Measurements from ENCODE around the gene CFAP410.

The CFAP410 gene

GRCh38 chr21:44318489-44319285 lies 20.5 kb downstream of the CFAP410 start:
- TF ChIP-seq CTCF (IDR thresholded peaks at IDR 0.05; ENCODE audit: low read depth, low read length, poor library complexity, severe bottlenecking) (no peak), EZH2phosphoT487 (IDR thresholded peaks at IDR 0.05; ENCODE audit: borderline replicate concordance, low read length) (no peak)
- Histone ChIP-seq H3K4me1 (ENCODE audit: control insufficient read depth, low read length) (no peaks in the 10 kb centered on the region), H3K27me3 (ENCODE audit: control insufficient read depth, low read length) (no peaks in the 10 kb centered on the region), H3K9me2 (replicated peaks; ENCODE audit: control insufficient read depth, low read length) (no peaks in the 10 kb centered on the region), H3K9me3 (ENCODE audit: control insufficient read depth, insufficient read depth, low read length) (no peaks in the 10 kb centered on the region), H3K27ac (ENCODE audit: low read depth, low read length) (no peak overlapping the region), H3K36me3 (ENCODE audit: control insufficient read depth, low read length) (peaks cover 77% of the 10 kb centered on the region), H3K4me3 (ENCODE audit: low read length) (no peak overlapping the region), H4K20me1 (ENCODE audit: control insufficient read depth, insufficient read depth, low read depth, low read length) (no peaks in the 10 kb centered on the region), H3K4me2 (ENCODE audit: low read length) (no peak overlapping the region), H3F3A (ENCODE audit: control insufficient read depth, insufficient read depth) (no peaks in the 10 kb centered on the region), H3K79me2 (ENCODE audit: control insufficient read depth, low read length) (no peaks in the 10 kb centered on the region)

- peaks cover 79% of the 10 kb centered on the region for H3K36me3 ChIP-seq (ENCODE audit: control insufficient read depth, low read length)
- no peak for TF ChIP-seq CTCF (IDR thresholded peaks at IDR 0.05; ENCODE audit: low read depth, low read length, poor library complexity, severe bottlenecking)
- TF ChIP-seq EZH2phosphoT487 (IDR thresholded peaks at IDR 0.05; ENCODE audit: borderline replicate concordance, low read length), result no peak
These were observed 21.3 kb downstream of the CFAP410 start for GRCh38 chr21:44317871-44318270.

GRCh38 chr21:44317241-44317782 lies 21.9 kb downstream of the CFAP410 start:
- Histone ChIP-seq H4K20me1 (ENCODE audit: control insufficient read depth, insufficient read depth, low read depth, low read length) (no peaks in the 10 kb centered on the region), H3K4me3 (ENCODE audit: low read length) (no peak overlapping the region), H3K4me2 (ENCODE audit: low read length) (no peak overlapping the region), H3K36me3 (ENCODE audit: control insufficient read depth, low read length) (peaks cover 79% of the 10 kb centered on the region), H3K79me2 (ENCODE audit: control insufficient read depth, low read length) (no peaks in the 10 kb centered on the region), H3K27me3 (ENCODE audit: control insufficient read depth, low read length) (no peaks in the 10 kb centered on the region), H3K9me2 (replicated peaks; ENCODE audit: control insufficient read depth, low read length) (no peaks in the 10 kb centered on the region), H3K4me1 (ENCODE audit: control insufficient read depth, low read length) (no peaks in the 10 kb centered on the region), H3K9me3 (ENCODE audit: control insufficient read depth, insufficient read depth, low read length) (no peaks in the 10 kb centered on the region), H3K27ac (ENCODE audit: low read depth, low read length) (no peak overlapping the region), H3F3A (ENCODE audit: control insufficient read depth, insufficient read depth) (no peaks in the 10 kb centered on the region)
- no peak for TF ChIP-seq CTCF (IDR thresholded peaks at IDR 0.05; ENCODE audit: low read depth, low read length, poor library complexity, severe bottlenecking)
- TF ChIP-seq EZH2phosphoT487 (IDR thresholded peaks at IDR 0.05; ENCODE audit: borderline replicate concordance, low read length), result no peak

More at GRCh38 chr21:44317871-44318270, 21.3 kb downstream of the CFAP410 start:
- no peaks in the 10 kb centered on the region for H4K20me1 ChIP-seq (ENCODE audit: control insufficient read depth, insufficient read depth, low read depth, low read length)
- no peaks in the 10 kb centered on the region for H3F3A ChIP-seq (ENCODE audit: control insufficient read depth, insufficient read depth)
- no peak overlapping the region for H3K4me2 ChIP-seq (ENCODE audit: low read length)
- H3K4me1 ChIP-seq (ENCODE audit: control insufficient read depth, low read length), result no peaks in the 10 kb centered on the region
- no peaks in the 10 kb centered on the region for H3K9me3 ChIP-seq (ENCODE audit: control insufficient read depth, insufficient read depth, low read length)
- H3K4me3 ChIP-seq (ENCODE audit: low read length), result no peak overlapping the region
- H3K27me3 ChIP-seq (ENCODE audit: control insufficient read depth, low read length), result no peaks in the 10 kb centered on the region
- no peak overlapping the region for H3K27ac ChIP-seq (ENCODE audit: low read depth, low read length)
- H3K79me2 ChIP-seq (ENCODE audit: control insufficient read depth, low read length), result no peaks in the 10 kb centered on the region
- no peaks in the 10 kb centered on the region for H3K9me2 ChIP-seq (replicated peaks; ENCODE audit: control insufficient read depth, low read length)
